Vagina (tissue), 2 donors: Measurements from ENCODE around the gene SAP30L. TPM values are rescaled to one million over a fixed set of nuclear protein-coding genes. Genes with fewer than 3 reads are reported as not detected.

Source experiments
- DNase-seq, 2 donors: peaks; one replicate each; pipeline ENCODE4 v3.0.0-alpha.2; 2017; ENCODE audit errors: extremely low spot score in 2 of 2
- H3K27ac ChIP-seq: fragments of 200-600 bp; sonication (generic); one replicate; pipeline ENCODE4 v1.5.1; 2019
- H3K27me3 ChIP-seq: fragments of 200-600 bp; sonication (generic); one replicate; pipeline ENCODE4 v1.5.1; 2019
- H3K36me3 ChIP-seq, 2 donors: fragments of 200-600 bp; sonication (generic); one replicate each; pipeline ENCODE4 v1.5.1; 2017 to 2019
- H3K4me1 ChIP-seq: fragments of 200-600 bp; sonication (generic); one replicate; pipeline ENCODE4 v1.5.1; 2019
- H3K4me3 ChIP-seq, 2 donors: fragments of 200-600 bp; sonication (generic); 1 replicate in 1 of 2; 2 replicates in 1 of 2; pipeline ENCODE4 v1.5.1; 2016 to 2019
- H3K9me3 ChIP-seq: fragments of 200-600 bp; sonication (generic); one replicate; pipeline ENCODE4 v1.5.1; 2019
- POLR2A ChIP-seq, 2 donors: fragments of 450-650 bp; IDR thresholded peaks; one replicate each; pipeline ENCODE4 v1.6.1; 2017; ENCODE audit warnings: antibody characterized with exemption in 2 of 2, mild to moderate bottlenecking in 2 of 2, moderate library complexity in 2 of 2
- POLR2AphosphoS5 ChIP-seq, 2 donors: sonication (generic); formaldehyde crosslinking; IDR thresholded peaks; one replicate each; pipeline ENCODE4 v1.9.0; 2017; ENCODE audit warnings: antibody characterized with exemption in 2 of 2, mild to moderate bottlenecking in 2 of 2, low read depth in 1 of 2; ENCODE audit not compliant: insufficient read depth in 1 of 2
- intact Hi-C: fragments of 100-400 bp; cut with DNase I; formaldehyde crosslinking; loops from one replicate; pipeline ENCODE4 v1.15.1; 2023
- total RNA-seq: library from RNA; depleted of rRNA; stranded (reverse); fragments of >200 nt; gene quantifications from one replicate; pipeline ENCODE4 v1.2.3, GENCODE V29; 2016
- TF ChIP-seq, protein P1 (sequence below), 3 experiments: fragments of 450-650 bp in 2 of 3; fragments of 200-600 bp in 1 of 3; sonication (generic) in 1 of 3; IDR thresholded peaks; one replicate each; pipeline ENCODE4 v1.5.1; 2017 to 2019; ENCODE audit warnings: antibody characterized with exemption in 3 of 3, mild to moderate bottlenecking in 2 of 3, moderate library complexity in 2 of 3

Gene SAP30L, protein sequence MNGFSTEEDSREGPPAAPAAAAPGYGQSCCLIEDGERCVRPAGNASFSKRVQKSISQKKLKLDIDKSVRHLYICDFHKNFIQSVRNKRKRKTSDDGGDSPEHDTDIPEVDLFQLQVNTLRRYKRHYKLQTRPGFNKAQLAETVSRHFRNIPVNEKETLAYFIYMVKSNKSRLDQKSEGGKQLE
- total RNA-seq, result 54.3 TPM

DNA sequence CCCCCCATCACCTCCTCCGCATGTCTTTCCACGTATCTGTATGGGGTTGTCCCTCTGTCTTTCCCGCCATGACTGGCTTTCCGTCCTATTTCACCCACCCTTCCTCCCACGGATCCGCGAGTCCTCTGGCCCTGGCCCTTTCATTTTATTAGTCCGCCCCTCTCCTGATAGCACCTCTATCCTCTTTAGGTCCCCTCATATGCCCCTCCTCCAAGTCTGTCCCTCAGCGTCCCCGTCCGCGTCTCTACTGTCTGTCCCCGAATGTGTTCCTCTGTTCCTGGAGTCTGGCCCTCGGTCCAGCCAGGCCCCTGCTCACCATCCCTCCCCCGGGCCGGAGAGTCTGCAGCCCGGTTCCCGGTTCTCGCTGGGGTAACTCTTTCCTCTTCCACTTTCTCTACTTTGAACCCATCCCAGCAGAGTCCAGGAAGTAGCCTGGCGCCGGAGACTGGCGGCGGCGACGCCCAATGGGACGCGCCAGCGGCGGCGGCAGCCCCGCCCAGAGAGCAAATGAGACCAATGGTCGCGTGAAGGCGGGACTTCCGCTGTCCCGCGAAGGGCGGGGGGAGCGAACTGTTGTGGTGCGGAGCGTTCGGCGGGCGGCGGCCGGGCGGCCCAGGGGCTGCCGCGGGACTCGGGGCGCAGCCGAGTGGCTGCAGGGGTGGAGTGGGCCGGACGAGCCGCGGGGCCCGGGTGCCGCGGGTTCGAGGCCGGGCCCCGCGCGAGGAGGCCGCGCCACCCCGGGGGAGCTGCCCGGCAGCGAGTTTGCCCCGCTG is at the start of gene SAP30L:
Gene SAP30L (plus strand): TSS at position 576 of the 773 bp plus-strand sequence. CDS start 608 bp downstream, outside the sequence.
- Histone ChIP-seq H3K27ac (peak within 1 kb of the TSS; percentile 73), H3K4me1 (peaks cover 43% of the 10 kb centered on the region), H3K9me3 (no peaks in the 10 kb centered on the region), H3K36me3 (peaks cover 0 to 15% of the 10 kb centered on the region in 2 donors), H3K4me3 (peak within 1 kb of the TSS; percentile 65 to 67), H3K27me3 (no peaks in the 10 kb centered on the region)
- intact Hi-C loops, result no loop called here
- peak in 1 of 2 donors; percentile 56 for TF ChIP-seq POLR2A (IDR thresholded peaks at IDR 0.05)
- TF ChIP-seq, protein P1, sequence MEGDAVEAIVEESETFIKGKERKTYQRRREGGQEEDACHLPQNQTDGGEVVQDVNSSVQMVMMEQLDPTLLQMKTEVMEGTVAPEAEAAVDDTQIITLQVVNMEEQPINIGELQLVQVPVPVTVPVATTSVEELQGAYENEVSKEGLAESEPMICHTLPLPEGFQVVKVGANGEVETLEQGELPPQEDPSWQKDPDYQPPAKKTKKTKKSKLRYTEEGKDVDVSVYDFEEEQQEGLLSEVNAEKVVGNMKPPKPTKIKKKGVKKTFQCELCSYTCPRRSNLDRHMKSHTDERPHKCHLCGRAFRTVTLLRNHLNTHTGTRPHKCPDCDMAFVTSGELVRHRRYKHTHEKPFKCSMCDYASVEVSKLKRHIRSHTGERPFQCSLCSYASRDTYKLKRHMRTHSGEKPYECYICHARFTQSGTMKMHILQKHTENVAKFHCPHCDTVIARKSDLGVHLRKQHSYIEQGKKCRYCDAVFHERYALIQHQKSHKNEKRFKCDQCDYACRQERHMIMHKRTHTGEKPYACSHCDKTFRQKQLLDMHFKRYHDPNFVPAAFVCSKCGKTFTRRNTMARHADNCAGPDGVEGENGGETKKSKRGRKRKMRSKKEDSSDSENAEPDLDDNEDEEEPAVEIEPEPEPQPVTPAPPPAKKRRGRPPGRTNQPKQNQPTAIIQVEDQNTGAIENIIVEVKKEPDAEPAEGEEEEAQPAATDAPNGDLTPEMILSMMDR (IDR thresholded peaks at IDR 0.05), result no peak
- peak; percentile 90 to 93 for TF ChIP-seq POLR2AphosphoS5 (IDR thresholded peaks at IDR 0.05; ENCODE audit: insufficient read depth in 1 of 2, low read depth in 1 of 2)
- DNase-seq, result peak in 1 of 2 donors; percentile 95

DNA sequence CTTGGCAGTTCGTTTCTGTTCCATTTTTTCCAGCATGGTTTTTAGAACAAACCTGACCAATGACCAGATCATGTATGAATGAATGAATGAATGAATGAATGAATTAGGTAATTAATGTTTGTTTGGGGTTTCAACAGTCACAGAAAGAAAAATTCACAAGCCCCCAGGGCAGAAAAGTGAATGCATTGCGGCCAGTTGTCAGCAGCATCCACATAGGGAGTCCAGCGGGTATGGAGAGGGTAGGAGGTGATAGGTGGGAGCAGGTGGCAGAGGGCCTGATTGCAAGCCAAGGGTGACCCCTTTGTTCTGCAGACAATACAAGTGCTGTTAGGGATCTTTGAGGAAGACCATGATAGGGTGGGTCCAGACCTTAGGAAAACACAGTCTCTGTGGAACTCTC is 49.7 kb upstream of the SAP30L start:
- Histone ChIP-seq H3K9me3 (no peaks in the 10 kb centered on the region), H3K4me1 (no peaks in the 10 kb centered on the region), H3K27me3 (no peaks in the 10 kb centered on the region), H3K27ac (no peak overlapping the region), H3K36me3 (no peaks in the 10 kb centered on the region), H3K4me3 (no peak overlapping the region)
- TF ChIP-seq, protein P1 (IDR thresholded peaks at IDR 0.05), result no peak
- TF ChIP-seq POLR2A (IDR thresholded peaks at IDR 0.05) (no peak), POLR2AphosphoS5 (IDR thresholded peaks at IDR 0.05; ENCODE audit: insufficient read depth in 1 of 2, low read depth in 1 of 2) (no peak)
- no peak for DNase-seq
- intact Hi-C loops, result no loop called here

DNA sequence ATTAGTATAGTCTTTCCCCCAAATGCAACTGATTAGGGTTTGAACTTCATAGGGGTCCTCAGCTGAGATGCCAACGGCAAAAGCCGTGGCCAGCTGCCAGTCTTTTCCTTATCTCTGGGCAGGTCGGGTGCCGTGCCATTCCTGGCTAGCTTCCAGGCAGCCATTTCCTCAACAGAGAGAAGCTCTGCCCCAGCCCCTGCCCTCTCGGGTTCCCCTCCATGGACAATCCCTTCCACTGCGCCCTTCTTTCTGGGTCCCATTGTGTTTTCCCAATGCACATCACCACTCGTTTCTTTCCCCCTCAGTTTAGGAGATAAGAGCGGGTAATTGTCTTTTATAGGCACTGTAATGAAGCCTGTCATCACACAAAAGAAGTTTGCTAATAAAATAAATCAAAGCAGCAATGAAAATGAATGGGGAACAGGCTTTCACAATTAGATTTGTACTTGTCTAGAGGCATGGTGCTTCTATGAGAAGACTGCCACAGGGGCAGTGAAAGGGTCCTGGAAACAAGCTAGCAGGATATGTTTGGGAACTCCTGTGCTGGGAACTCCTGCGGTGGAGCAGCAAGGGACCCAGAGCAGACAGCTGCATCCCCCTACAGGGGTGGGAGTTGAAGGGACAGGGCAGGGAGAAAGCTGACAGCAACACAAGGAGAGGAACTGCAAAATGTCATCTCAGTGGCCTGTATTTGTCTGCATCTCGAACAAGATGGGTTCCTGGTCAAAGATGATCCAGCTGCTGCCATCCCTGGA is 48.0 kb upstream of the SAP30L start:
- TF ChIP-seq, protein P1 (IDR thresholded peaks at IDR 0.05), result no peak
- TF ChIP-seq POLR2A (IDR thresholded peaks at IDR 0.05) (no peak), POLR2AphosphoS5 (IDR thresholded peaks at IDR 0.05; ENCODE audit: insufficient read depth in 1 of 2, low read depth in 1 of 2) (no peak)
- intact Hi-C loops, result no loop called here

DNA sequence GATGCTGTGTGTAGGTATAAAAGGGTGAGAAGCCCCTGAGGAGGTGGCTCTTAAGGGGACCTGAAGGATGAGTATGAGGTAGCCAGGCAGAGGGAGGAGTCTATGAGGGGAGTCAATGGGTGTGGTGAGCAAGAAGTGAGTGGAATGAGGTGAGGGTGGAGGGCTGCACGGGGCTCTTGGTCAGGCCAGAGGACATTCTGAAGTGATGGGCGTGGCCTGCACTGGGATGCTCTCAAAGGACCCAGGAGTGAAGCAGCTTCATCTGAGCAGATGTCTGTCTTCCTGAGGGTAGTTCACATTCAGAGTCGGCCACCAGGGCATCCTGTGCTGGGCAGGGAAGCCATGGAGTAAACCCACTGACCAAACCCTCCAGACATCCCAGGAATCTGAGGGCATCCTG is 45.1 kb upstream of the SAP30L start:
- intact Hi-C loops, result loop anchor here (10.0 kb wide), 2 partner anchors 206 to 426 kb away; partner anchors contain the start of gene GALNT10
- Histone ChIP-seq H3K27ac (no peak overlapping the region), H3K27me3 (no peaks in the 10 kb centered on the region), H3K4me3 (no peak overlapping the region), H3K4me1 (peaks cover 9% of the 10 kb centered on the region), H3K9me3 (no peaks in the 10 kb centered on the region), H3K36me3 (no peaks in the 10 kb centered on the region)
- no peak for DNase-seq
- TF ChIP-seq, protein P1 (IDR thresholded peaks at IDR 0.05), result no peak
- no peak for TF ChIP-seq POLR2AphosphoS5 (IDR thresholded peaks at IDR 0.05; ENCODE audit: insufficient read depth in 1 of 2, low read depth in 1 of 2)
- no peak for TF ChIP-seq POLR2A (IDR thresholded peaks at IDR 0.05)

More for the DNA sequence above, 48.0 kb upstream of the SAP30L start:
- H3K27me3 ChIP-seq, result no peaks in the 10 kb centered on the region
- H3K4me3 ChIP-seq, result no peak overlapping the region
- H3K27ac ChIP-seq, result no peak overlapping the region
- H3K36me3 ChIP-seq, result no peaks in the 10 kb centered on the region
- H3K4me1 ChIP-seq, result no peaks in the 10 kb centered on the region
- no peak for DNase-seq
- no peaks in the 10 kb centered on the region for H3K9me3 ChIP-seq
